GM13976 (cell line): ENCODE data around the gene HLF.

Experiments used
- DNase-seq: peaks from one replicate; pipeline ENCODE4 v3.0.0; 2012; ENCODE audit warnings: low spot score
- in situ Hi-C: fragments of 300-500 bp; cut with MboI; formaldehyde crosslinking; loops from one replicate; pipeline ENCODE4 v1.12.0; 2022; ENCODE audit warnings: low sequenced_read_pairs, mixed read lengths, inconsistent platforms; ENCODE audit not compliant: unreplicated experiment
- TF ChIP-seq, protein P1 (sequence below): IDR thresholded peaks from 2 replicates; pipeline ENCODE4 v1.5.1; 2012; ENCODE audit warnings: borderline replicate concordance, mild to moderate bottlenecking; ENCODE audit not compliant: insufficient read depth; ENCODE audit errors: extremely low read depth, missing control alignments, control extremely low read depth

Gene HLF

DNA sequence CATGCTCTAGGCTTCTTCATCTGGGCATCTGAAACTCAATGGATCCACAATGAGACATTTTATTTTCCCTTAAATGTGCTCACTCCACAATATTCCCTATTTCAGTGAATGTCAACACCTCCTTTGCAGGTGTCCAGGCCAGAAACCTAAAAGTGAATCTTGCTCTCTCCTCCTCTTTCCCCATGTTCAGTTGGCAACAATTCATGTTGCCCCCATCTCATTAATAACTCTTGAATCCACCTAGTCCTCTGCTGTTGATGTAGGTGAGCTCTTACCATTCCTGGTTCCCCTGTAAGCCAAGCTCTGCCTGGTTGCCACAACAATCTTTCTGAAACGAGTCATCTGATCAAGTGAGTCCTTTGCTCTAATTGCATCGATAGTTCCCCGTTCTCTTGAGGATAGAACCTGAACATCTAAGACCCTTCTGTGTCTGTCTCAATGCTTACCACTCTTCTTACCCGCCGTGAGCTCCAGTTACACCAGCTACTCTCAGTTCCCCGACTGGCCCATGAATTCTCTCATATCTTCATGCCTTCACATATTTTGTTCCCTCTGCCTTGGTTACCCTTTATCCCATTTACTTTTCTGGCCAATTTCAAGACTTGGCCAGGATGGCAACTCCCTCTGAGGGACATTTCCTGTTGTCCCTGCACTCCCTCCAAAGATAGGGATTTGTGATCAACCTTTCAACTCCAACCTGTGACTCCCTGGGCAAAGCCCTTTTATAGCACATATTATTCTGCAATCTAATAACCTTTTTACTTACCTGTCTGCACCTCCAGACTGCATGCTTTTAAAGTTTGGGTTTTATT is 35.9 kb downstream of the HLF start:
- TF ChIP-seq, protein P1, sequence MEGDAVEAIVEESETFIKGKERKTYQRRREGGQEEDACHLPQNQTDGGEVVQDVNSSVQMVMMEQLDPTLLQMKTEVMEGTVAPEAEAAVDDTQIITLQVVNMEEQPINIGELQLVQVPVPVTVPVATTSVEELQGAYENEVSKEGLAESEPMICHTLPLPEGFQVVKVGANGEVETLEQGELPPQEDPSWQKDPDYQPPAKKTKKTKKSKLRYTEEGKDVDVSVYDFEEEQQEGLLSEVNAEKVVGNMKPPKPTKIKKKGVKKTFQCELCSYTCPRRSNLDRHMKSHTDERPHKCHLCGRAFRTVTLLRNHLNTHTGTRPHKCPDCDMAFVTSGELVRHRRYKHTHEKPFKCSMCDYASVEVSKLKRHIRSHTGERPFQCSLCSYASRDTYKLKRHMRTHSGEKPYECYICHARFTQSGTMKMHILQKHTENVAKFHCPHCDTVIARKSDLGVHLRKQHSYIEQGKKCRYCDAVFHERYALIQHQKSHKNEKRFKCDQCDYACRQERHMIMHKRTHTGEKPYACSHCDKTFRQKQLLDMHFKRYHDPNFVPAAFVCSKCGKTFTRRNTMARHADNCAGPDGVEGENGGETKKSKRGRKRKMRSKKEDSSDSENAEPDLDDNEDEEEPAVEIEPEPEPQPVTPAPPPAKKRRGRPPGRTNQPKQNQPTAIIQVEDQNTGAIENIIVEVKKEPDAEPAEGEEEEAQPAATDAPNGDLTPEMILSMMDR, result no peak
- in situ Hi-C loops, result no loop called here
- no peak for DNase-seq

DNA sequence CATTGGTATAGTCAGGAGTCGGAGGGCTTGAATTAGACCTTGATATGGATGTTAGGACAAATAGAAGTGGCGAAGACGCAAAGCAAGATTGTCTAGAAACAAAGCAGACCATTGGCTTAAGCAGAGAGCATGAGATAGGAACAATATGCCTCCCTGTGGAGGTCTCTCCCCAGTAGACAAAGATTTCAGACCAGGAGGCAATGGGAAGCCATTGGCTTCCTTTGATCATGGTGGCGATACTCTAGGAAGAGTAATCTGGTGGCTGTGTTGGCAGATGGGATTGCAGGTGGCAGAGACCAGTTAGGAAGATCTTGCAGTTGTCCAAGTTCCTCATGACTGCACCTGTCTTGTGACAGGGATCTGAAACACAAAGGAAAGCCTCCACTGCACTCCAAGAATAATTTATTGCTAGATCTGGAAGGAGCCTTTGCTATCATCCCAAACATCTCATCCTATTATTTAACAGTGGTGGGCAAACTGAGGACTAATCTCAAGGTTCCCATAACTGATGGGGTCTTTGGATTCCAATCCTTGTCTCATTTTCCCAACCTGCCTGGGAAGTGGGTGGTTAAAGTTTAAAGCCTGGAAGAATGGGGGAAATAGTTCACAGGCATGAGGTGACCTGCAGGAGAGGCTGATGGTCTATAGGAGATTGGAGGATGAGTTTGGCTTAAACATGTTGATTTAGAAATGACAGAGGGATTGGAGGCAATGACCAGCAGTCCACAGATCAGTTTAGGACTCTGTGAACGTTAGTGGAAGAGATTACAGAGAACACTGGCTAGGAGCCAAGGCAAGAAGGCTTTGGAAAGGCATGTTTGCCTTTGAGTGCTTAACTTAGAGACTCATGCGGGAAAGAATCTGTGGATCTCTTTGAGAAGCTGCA is 37.0 kb downstream of the HLF start:
- DNase-seq, result no peak
- in situ Hi-C loops, result no loop called here
- TF ChIP-seq, protein P1, result no peak

DNA sequence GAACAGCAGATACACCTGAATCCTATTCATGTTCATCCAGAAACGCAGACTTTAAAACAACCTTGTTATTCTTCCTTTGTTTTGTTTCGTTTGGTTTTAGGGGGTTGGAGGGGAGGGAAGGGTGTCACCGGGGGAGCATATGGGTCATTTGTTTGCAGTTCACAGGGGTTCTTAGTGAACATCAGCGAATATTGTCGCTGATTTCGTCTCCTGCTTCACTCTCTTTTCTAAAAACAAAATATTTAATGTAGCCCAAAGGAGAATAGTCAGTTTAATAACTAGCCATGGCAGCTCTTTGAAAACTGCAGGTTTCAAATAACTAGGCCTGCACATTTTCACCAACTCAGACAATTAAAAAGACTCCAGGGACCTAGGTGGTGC is 37.6 kb downstream of the HLF start:
- in situ Hi-C loops, result no loop called here
- TF ChIP-seq, protein P1, result no peak
- DNase-seq, result no peak

DNA sequence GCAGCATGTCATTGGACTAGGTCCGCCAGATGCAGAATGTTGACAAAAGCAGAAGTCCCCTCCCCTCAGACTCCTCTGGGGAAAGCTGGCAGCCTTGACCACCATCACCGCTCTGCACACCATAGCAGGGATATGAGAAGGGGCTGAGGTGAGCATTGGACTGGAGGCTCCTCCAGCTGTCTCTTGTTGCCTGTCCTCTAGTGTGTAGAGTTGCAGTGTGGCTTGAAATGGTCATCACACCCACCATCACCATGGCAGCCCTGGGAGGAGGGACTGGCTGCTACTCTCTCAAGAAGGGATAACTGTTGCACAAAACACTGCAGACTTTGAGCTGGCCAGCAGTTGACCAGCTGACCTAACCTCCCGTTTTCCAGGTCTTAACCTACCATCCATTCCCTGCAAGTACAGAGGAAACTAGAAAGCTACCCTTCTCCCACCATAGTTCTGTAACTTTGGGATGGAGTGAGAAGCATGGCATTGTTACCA is 38.3 kb downstream of the HLF start:
- DNase-seq, result no peak
- TF ChIP-seq, protein P1, result no peak
- in situ Hi-C loops, result no loop called here

DNA sequence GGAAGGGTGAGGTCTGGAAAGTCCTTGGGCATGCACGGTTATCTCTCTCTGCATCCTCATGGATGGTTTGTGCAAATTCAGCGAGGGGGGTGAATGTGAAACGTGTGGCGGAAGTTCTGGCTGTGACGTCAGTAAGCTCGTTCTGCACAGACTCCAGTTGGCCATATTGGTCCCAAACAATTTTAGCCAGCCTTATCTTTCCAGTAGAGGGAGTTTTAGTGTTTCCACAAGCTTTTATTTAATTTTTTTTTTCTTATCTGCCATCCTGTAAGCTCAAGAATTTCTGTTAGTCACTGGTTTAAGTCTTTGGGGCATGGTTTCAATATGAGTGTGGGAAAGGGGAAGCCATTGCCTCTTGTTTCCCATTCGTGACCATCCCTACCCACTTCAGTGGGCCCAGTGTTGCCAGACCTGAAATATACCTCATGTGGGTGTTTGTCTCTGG is 39.0 kb downstream of the HLF start:
- in situ Hi-C loops, result no loop called here
- DNase-seq, result no peak
- TF ChIP-seq, protein P1, result no peak

DNA sequence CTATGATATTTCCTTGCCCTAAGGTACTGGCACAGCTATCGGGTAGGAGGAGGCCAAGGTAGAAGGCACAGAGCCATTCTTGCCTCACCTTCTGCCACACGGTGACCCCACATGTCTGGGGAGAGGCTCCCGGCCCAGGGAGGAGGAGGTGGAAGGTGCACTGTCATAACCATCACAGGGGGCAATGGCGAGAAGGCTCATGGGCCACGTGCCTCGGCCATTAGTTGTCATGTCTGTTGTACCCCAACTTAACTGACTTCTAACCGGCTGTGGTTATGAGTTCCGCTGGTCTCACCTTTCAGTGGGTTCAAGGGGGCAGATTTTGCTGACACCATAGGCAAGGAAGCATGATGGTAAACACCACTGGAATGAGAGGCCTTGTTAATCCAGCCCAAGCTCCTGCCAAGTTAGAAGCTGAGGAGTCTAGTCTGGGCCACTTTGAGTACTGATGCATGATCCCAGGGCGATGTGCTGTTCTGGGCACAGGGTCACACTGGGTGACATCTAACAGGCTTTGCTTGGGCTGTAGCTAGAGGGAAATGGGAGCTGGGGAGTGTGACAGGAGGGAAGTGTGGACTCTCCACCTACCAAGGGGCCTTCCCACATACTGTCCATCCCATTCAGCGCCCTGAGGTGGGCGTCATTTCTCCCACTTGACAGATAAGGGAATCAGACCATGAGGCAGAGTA is 39.6 kb downstream of the HLF start:
- DNase-seq, result no peak
- in situ Hi-C loops, result no loop called here
- TF ChIP-seq, protein P1, result no peak
